Measurements from ENCODE around the gene PPFIBP2. TPM values are rescaled to one million over a fixed set of nuclear protein-coding genes. Genes with fewer than 3 reads are reported as not detected.

Gene PPFIBP2
- total RNA-seq, 1 donor from 2014 or later, result 74.1 TPM

DNA sequence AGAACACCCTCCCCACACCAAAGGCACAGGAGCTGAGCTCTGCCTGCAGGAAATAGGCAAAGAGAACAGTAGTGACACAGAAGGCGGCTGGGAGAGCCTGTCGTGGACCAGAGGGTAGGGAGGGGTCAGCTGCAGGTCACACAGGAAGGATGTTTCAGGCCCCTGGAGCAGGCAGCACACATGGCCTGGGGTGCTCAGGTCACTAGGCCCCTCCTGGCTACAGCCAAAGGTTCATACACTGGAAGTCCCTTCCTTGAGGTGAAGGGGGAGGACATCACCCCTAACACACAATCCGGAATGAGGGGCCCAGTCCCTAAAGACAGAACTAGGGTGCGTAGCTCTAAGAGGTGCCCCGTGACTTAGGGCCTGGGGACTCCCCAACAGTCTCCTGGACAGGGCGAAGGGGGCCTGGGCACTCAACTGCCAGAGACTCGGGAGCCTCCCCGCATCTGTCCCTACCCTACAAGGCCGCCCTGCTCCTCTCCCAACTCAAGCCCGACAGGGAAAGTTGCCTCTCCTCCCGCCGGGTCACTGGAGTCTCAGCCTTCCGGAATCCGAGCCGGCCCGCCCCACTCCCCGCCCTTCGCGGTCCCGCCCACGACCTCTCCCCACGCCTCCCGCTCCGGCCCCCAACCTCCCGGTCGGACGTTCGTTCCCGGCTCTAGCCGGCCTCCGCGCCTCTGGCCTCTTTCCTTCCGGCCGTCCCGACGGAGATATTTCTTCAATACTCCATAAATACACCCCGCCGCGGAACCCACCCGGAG is 159.3 kb downstream of the PPFIBP2 start, which contains the start of gene CYB5R2:
CYB5R2 (minus strand) TSS at position 541 of the 764 bp plus-strand sequence. CDS start 675 bp downstream, outside the sequence.
- peak within 1 kb of the TSS; percentile 70 for H3K27ac Mint-ChIP-seq (ENCODE audit: unreplicated experiment)
- TF ChIP-seq, protein P1, sequence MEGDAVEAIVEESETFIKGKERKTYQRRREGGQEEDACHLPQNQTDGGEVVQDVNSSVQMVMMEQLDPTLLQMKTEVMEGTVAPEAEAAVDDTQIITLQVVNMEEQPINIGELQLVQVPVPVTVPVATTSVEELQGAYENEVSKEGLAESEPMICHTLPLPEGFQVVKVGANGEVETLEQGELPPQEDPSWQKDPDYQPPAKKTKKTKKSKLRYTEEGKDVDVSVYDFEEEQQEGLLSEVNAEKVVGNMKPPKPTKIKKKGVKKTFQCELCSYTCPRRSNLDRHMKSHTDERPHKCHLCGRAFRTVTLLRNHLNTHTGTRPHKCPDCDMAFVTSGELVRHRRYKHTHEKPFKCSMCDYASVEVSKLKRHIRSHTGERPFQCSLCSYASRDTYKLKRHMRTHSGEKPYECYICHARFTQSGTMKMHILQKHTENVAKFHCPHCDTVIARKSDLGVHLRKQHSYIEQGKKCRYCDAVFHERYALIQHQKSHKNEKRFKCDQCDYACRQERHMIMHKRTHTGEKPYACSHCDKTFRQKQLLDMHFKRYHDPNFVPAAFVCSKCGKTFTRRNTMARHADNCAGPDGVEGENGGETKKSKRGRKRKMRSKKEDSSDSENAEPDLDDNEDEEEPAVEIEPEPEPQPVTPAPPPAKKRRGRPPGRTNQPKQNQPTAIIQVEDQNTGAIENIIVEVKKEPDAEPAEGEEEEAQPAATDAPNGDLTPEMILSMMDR (IDR thresholded peaks at IDR 0.05), result no peak
- DNase-seq (ENCODE audit: extremely low spot score, unreplicated experiment), result no peak

DNA sequence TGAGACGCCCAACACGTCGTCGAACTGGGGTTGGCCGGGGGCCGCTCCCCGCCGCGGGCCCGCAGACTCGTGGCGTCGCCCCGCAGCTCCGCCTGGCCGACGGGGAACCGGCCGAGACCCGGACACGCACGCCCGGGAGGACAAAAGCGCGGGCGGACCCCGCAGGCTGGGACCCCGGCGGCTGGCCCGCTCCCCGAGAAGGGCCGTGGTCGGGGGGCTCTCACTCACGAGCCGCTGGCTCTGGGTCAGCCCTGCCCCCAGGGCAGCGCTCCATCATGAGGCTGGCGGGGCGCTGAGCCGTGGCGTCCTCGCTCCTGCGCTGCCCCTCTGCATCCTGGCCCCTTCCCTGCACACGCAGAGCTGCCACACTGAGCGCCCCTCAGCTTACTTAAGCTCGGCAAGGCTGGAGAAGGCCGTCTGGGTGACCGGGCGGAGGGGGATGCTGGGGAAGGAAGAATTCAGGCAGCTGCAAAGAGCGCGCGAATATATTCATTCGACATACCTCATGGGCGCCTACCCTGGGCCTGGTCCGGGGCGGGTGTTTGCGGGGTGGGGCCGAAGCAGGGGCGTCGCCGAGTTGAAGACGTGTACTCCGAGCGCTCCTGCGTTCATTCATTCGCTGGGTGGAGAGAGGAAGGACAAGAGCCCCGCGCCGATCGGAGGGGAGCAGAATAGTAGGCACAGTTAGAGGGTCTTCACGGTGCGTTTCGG is 160.1 kb downstream of the PPFIBP2 start:
- no peaks in the 10 kb centered on the region for H3K36me3 Mint-ChIP-seq (ENCODE audit: unreplicated experiment)
- no peaks in the 10 kb centered on the region for H3K9me3 Mint-ChIP-seq (ENCODE audit: unreplicated experiment)
- no peaks in the 10 kb centered on the region for H3K27me3 Mint-ChIP-seq (ENCODE audit: unreplicated experiment)
- H3K4me3 Mint-ChIP-seq (ENCODE audit: unreplicated experiment), result peak overlapping the region; percentile 65
- peaks cover 46% of the 10 kb centered on the region for H3K4me1 Mint-ChIP-seq (ENCODE audit: unreplicated experiment)
- H3K27ac Mint-ChIP-seq (ENCODE audit: unreplicated experiment), result peak overlapping the region; percentile 54
- TF ChIP-seq, protein P1 (IDR thresholded peaks at IDR 0.05), result no peak
- peak; percentile 70 for DNase-seq (ENCODE audit: extremely low spot score, unreplicated experiment)

More for the DNA sequence above, 159.3 kb downstream of the PPFIBP2 start, which contains the start of gene CYB5R2:
- Mint-ChIP-seq H3K4me3 (ENCODE audit: unreplicated experiment) (peak within 1 kb of the TSS; percentile 65), H3K9me3 (ENCODE audit: unreplicated experiment) (no peaks in the 10 kb centered on the region), H3K36me3 (ENCODE audit: unreplicated experiment) (peaks cover 5% of the 10 kb centered on the region), H3K27me3 (ENCODE audit: unreplicated experiment) (no peaks in the 10 kb centered on the region), H3K4me1 (ENCODE audit: unreplicated experiment) (peaks cover 48% of the 10 kb centered on the region)

DNA sequence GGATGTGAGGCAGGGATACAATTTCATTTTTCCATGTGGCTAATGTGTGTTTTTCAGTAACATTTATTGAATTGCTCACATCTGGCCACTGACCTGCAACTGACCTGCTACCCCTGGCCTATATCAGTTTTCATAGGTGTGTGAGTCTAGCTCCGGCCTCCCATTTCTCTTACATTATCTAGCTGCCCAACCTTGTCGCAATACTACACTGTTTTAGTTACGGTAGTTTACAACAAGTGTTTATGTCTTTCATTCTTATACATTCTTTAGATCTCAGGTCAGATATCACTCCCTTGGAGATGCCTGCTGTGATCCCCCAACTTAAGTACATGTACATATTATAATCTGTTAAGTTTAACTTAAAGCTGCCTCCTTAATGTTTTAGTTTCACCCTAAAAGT is 161.8 kb downstream of the PPFIBP2 start:
- Mint-ChIP-seq H3K27ac (ENCODE audit: unreplicated experiment) (peak overlapping the region; percentile 18), H3K36me3 (ENCODE audit: unreplicated experiment) (no peaks in the 10 kb centered on the region), H3K4me3 (ENCODE audit: unreplicated experiment) (no peak overlapping the region), H3K27me3 (ENCODE audit: unreplicated experiment) (no peaks in the 10 kb centered on the region), H3K4me1 (ENCODE audit: unreplicated experiment) (peaks cover 46% of the 10 kb centered on the region), H3K9me3 (ENCODE audit: unreplicated experiment) (no peaks in the 10 kb centered on the region)
- TF ChIP-seq, protein P1 (IDR thresholded peaks at IDR 0.05), result no peak
- no peak for DNase-seq (ENCODE audit: extremely low spot score, unreplicated experiment)

DNA sequence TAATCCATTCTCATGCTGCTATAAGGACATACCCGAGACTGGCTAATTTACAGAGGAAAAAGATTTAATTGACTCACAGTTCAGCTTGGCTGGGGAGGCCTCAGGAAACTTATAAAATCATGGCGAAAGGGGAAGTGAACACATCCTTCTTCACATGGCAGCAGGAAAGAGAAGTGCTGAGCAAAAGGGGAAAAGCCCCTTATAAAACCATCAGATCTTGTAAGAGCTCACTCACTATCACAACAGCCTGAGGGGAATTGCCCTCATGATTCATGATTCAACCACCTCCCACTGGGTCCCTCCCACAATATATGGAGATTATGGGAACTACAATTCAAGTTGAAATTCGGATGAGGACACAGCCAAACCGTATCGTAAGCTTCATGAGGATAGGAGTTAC is 163.3 kb downstream of the PPFIBP2 start:
- Mint-ChIP-seq H3K27ac (ENCODE audit: unreplicated experiment) (peak overlapping the region; percentile 78), H3K36me3 (ENCODE audit: unreplicated experiment) (no peaks in the 10 kb centered on the region), H3K9me3 (ENCODE audit: unreplicated experiment) (no peaks in the 10 kb centered on the region), H3K4me1 (ENCODE audit: unreplicated experiment) (peaks cover 46% of the 10 kb centered on the region), H3K27me3 (ENCODE audit: unreplicated experiment) (no peaks in the 10 kb centered on the region), H3K4me3 (ENCODE audit: unreplicated experiment) (peak overlapping the region; percentile 11)
- TF ChIP-seq, protein P1 (IDR thresholded peaks at IDR 0.05), result no peak
- DNase-seq (ENCODE audit: extremely low spot score, unreplicated experiment), result no peak

DNA sequence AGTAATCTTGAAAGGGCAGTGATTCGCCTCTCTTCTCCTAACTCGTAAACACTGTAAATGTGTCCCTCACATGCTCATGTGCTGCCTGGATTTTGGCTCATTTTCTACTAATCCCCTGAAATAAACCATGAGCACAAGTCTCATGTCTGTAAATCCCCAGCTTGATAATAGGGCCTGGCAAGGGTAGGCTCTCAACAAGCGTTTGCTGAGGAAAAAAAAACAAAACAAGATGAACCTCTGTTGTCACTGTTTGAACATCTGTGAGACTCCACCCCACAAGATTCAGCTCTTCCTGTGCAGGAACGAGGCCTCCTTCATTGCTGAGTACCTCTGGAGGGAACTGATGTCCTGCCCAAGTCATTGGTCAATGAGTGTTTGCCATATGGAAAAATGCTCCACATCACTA is 164.0 kb downstream of the PPFIBP2 start:
- Mint-ChIP-seq H3K27me3 (ENCODE audit: unreplicated experiment) (no peaks in the 10 kb centered on the region), H3K4me1 (ENCODE audit: unreplicated experiment) (peaks cover 41% of the 10 kb centered on the region), H3K9me3 (ENCODE audit: unreplicated experiment) (no peaks in the 10 kb centered on the region), H3K36me3 (ENCODE audit: unreplicated experiment) (no peaks in the 10 kb centered on the region), H3K27ac (ENCODE audit: unreplicated experiment) (peak overlapping the region; percentile 78), H3K4me3 (ENCODE audit: unreplicated experiment) (no peak overlapping the region)
- TF ChIP-seq, protein P1 (IDR thresholded peaks at IDR 0.05), result no peak
- DNase-seq (ENCODE audit: extremely low spot score, unreplicated experiment), result no peak

All from osteocyte (in vitro differentiated cells).